Trophoblast cell (in vitro differentiated cells and primary cell): ENCODE measurements around the gene LDLRAD1.

ENCODE experiments used
- DNase-seq, 2 donors: peaks; one replicate each; pipeline ENCODE4 v3.0.0-alpha.2; 2016
- H2AFZ ChIP-seq: 2 replicates; pipeline ENCODE4 v1.6.1; 2013; ENCODE audit warnings: low read length, moderate library complexity, mild to moderate bottlenecking; ENCODE audit not compliant: insufficient read depth, poor library complexity
- H2AK5ac ChIP-seq: 2 replicates; pipeline ENCODE4 v1.6.1; 2013; ENCODE audit warnings: mild to moderate bottlenecking, low read length
- H2BK120ac ChIP-seq: 2 replicates; pipeline ENCODE4 v1.6.1; 2013; ENCODE audit warnings: low read length, mild to moderate bottlenecking, moderate library complexity; ENCODE audit not compliant: insufficient read depth, poor library complexity
- H2BK12ac ChIP-seq: 2 replicates; pipeline ENCODE4 v1.6.1; 2013; ENCODE audit warnings: mild to moderate bottlenecking, low read length, moderate library complexity
- H2BK5ac ChIP-seq: 2 replicates; pipeline ENCODE4 v1.6.1; 2013; ENCODE audit warnings: low read length, low read depth, moderate library complexity, mild to moderate bottlenecking; ENCODE audit not compliant: poor library complexity
- H3K14ac ChIP-seq: 2 replicates; pipeline ENCODE4 v1.6.1; 2013; ENCODE audit warnings: mild to moderate bottlenecking, low read length
- H3K18ac ChIP-seq: 2 replicates; pipeline ENCODE4 v1.6.1; 2013; ENCODE audit warnings: mild to moderate bottlenecking, low read length
- H3K23ac ChIP-seq: 2 replicates; pipeline ENCODE4 v1.6.1; 2013; ENCODE audit warnings: low read length
- H3K27ac ChIP-seq: 2 replicates; pipeline ENCODE4 v1.5.1; 2013; ENCODE audit warnings: low read depth, mild to moderate bottlenecking, inconsistent platforms, low read length, moderate library complexity
- H3K27me3 ChIP-seq: 2 replicates; pipeline ENCODE4 v1.6.1; 2013; ENCODE audit warnings: inconsistent platforms, mild to moderate bottlenecking, low read length, moderate library complexity; ENCODE audit not compliant: insufficient read depth
- H3K36me3 ChIP-seq, 2 experiments: 1 replicate in 1 of 2; 2 replicates in 1 of 2; pipeline ENCODE4 v1.6.1; 2013; ENCODE audit warnings: low read length in 2 of 2, mild to moderate bottlenecking in 2 of 2, moderate library complexity in 1 of 2; ENCODE audit not compliant: insufficient read depth in 2 of 2, control insufficient read depth in 1 of 2
- H3K4ac ChIP-seq: 2 replicates; pipeline ENCODE4 v1.6.1; 2013; ENCODE audit warnings: low read depth, mild to moderate bottlenecking, low read length, moderate library complexity
- H3K4me1 ChIP-seq, 2 experiments: 1 replicate in 1 of 2; 2 replicates in 1 of 2; pipeline ENCODE4 v1.6.1; 2013; ENCODE audit warnings: low read length in 2 of 2, mild to moderate bottlenecking in 2 of 2, moderate library complexity in 1 of 2; ENCODE audit not compliant: insufficient read depth in 2 of 2, control insufficient read depth in 1 of 2
- H3K4me2 ChIP-seq: 2 replicates; pipeline ENCODE4 v1.6.1; 2013; ENCODE audit warnings: inconsistent platforms, mild to moderate bottlenecking, low read length, moderate library complexity
- H3K4me3 ChIP-seq: 2 replicates; pipeline ENCODE4 v1.5.1; 2013; ENCODE audit warnings: mild to moderate bottlenecking, low read depth, low read length, inconsistent platforms
- H3K79me1 ChIP-seq: one replicate; pipeline ENCODE4 v1.6.1; 2013; ENCODE audit warnings: low read length
- H3K79me2 ChIP-seq: 2 replicates; pipeline ENCODE4 v1.6.1; 2013; ENCODE audit warnings: low read length, mild to moderate bottlenecking; ENCODE audit not compliant: control insufficient read depth, insufficient read depth, poor library complexity
- H3K9ac ChIP-seq: 2 replicates; pipeline ENCODE4 v1.6.1; 2013; ENCODE audit warnings: mild to moderate bottlenecking, low read length
- H3K9me3 ChIP-seq: 2 replicates; pipeline ENCODE4 v1.6.1; 2013; ENCODE audit warnings: low read depth, mild to moderate bottlenecking, control low read depth, inconsistent platforms, low read length; ENCODE audit not compliant: insufficient read depth
- H4K12ac ChIP-seq: 2 replicates; pipeline ENCODE4 v1.6.1; 2013; ENCODE audit warnings: low read depth, mild to moderate bottlenecking, low read length, moderate library complexity
- H4K8ac ChIP-seq: 2 replicates; pipeline ENCODE4 v1.6.1; 2013; ENCODE audit warnings: low read depth, mild to moderate bottlenecking, low read length, moderate library complexity
- H4K91ac ChIP-seq: one replicate; pipeline ENCODE4 v1.6.1; 2013; ENCODE audit warnings: low read depth, mild to moderate bottlenecking, low read length, moderate library complexity
- WGBS: extraction: QIAGEN DNeasy Blood & Tissue Kit; methylation state at CpG from one replicate; pipeline ENCODE4 v1.1.7; 2013; ENCODE audit warnings: missing lambda C conversion rate; ENCODE audit not compliant: insufficient read length, insufficient coverage; ENCODE audit errors: extremely low coverage; 5-methylcytosine and 5-hydroxymethylcytosine counted together

The LDLRAD1 gene

GRCh38 chr1:53982034-53982762 is 35.8 kb downstream of the LDLRAD1 start:
- H2AFZ ChIP-seq: peak overlapping the region; percentile 67
- H3K79me2 ChIP-seq: peaks cover 3% of the 10 kb centered on the region
- peak overlapping the region; percentile 47 for H4K8ac ChIP-seq
- no peak for DNase-seq
- peak overlapping the region; percentile 38 for H2BK120ac ChIP-seq
- no peaks in the 10 kb centered on the region for H3K27me3 ChIP-seq
- no peak overlapping the region for H3K4ac ChIP-seq
- H3K14ac ChIP-seq: no peak overlapping the region
- no peak overlapping the region for H3K27ac ChIP-seq
- no peak overlapping the region for H3K9ac ChIP-seq
- no peak overlapping the region for H3K23ac ChIP-seq
- H3K4me3 ChIP-seq: no peak overlapping the region
- H4K91ac ChIP-seq: peak overlapping the region; percentile 21
- no peak overlapping the region for H2BK12ac ChIP-seq
- peaks cover 5% of the 10 kb centered on the region for H3K79me1 ChIP-seq
- H2AK5ac ChIP-seq: no peak overlapping the region
- H3K4me1 ChIP-seq: peaks cover 5 to 9% of the 10 kb centered on the region in 2 experiments
- H3K9me3 ChIP-seq: no peaks in the 10 kb centered on the region
- peak overlapping the region; percentile 6 for H4K12ac ChIP-seq
- no CpG with 5 or more reads among the region's 20 CpGs for WGBS
- no peak overlapping the region for H2BK5ac ChIP-seq
- peak overlapping the region; percentile 42 for H3K4me2 ChIP-seq
- H3K18ac ChIP-seq: no peak overlapping the region
- no peaks in the 10 kb centered on the region for H3K36me3 ChIP-seq

- no peak overlapping the region for H3K9ac ChIP-seq
- H3K27me3 ChIP-seq: no peaks in the 10 kb centered on the region
Observed at GRCh38 chr1:53981220-53981619, 36.8 kb downstream of the LDLRAD1 start.

GRCh38 chr1:53979712-53980450 is 38.1 kb downstream of the LDLRAD1 start:
- Histone ChIP-seq H3K4ac (no peak overlapping the region), H3K18ac (no peak overlapping the region), H4K12ac (no peak overlapping the region), H2BK120ac (no peak overlapping the region), H3K9ac (no peak overlapping the region), H3K14ac (no peak overlapping the region), H3K79me1 (peaks cover 5% of the 10 kb centered on the region), H2BK5ac (no peak overlapping the region), H2AK5ac (no peak overlapping the region), H3K4me2 (no peak overlapping the region), H3K79me2 (peaks cover 3% of the 10 kb centered on the region), H3K4me1 (peaks cover 5 to 9% of the 10 kb centered on the region in 2 experiments), H4K91ac (no peak overlapping the region), H2BK12ac (no peak overlapping the region), H3K23ac (no peak overlapping the region), H4K8ac (no peak overlapping the region), H3K27ac (no peak overlapping the region), H3K36me3 (no peaks in the 10 kb centered on the region), H3K9me3 (no peaks in the 10 kb centered on the region), H2AFZ (no peak overlapping the region), H3K4me3 (no peak overlapping the region), H3K27me3 (no peaks in the 10 kb centered on the region)
- DNase-seq: no peak
- whole genome bisulfite sequencing: no CpG with 5 or more reads among the region's 13 CpGs

More at GRCh38 chr1:53981220-53981619, 36.8 kb downstream of the LDLRAD1 start:
- Histone ChIP-seq H3K4me2 (no peak overlapping the region), H2BK120ac (no peak overlapping the region), H2AK5ac (no peak overlapping the region), H3K23ac (no peak overlapping the region), H4K91ac (no peak overlapping the region), H3K4me3 (no peak overlapping the region), H2AFZ (no peak overlapping the region), H3K9me3 (no peaks in the 10 kb centered on the region), H3K36me3 (no peaks in the 10 kb centered on the region), H2BK5ac (no peak overlapping the region), H3K18ac (no peak overlapping the region), H2BK12ac (no peak overlapping the region), H3K79me2 (peaks cover 3% of the 10 kb centered on the region), H3K14ac (no peak overlapping the region), H3K79me1 (peaks cover 5% of the 10 kb centered on the region), H3K4ac (no peak overlapping the region), H3K27ac (no peak overlapping the region), H4K12ac (no peak overlapping the region), H3K4me1 (peaks cover 5 to 9% of the 10 kb centered on the region in 2 experiments), H4K8ac (no peak overlapping the region)
- DNase-seq: no peak
- WGBS: no CpG with 5 or more reads among the region's 6 CpGs

- no peak for DNase-seq
- Histone ChIP-seq H3K4me2 (no peak overlapping the region), H4K8ac (no peak overlapping the region), H3K9me3 (no peaks in the 10 kb centered on the region), H2AFZ (no peak overlapping the region), H3K9ac (no peak overlapping the region), H3K36me3 (peaks cover 2 to 4% of the 10 kb centered on the region in 2 experiments), H2AK5ac (no peak overlapping the region), H3K4ac (no peak overlapping the region), H3K23ac (no peak overlapping the region), H3K79me2 (no peaks in the 10 kb centered on the region), H2BK12ac (no peak overlapping the region), H3K18ac (no peak overlapping the region), H3K14ac (no peak overlapping the region), H3K4me1 (no peaks in the 10 kb centered on the region), H2BK5ac (no peak overlapping the region), H4K12ac (no peak overlapping the region), H3K27ac (no peak overlapping the region), H2BK120ac (no peak overlapping the region), H3K27me3 (no peaks in the 10 kb centered on the region), H3K4me3 (no peak overlapping the region), H4K91ac (no peak overlapping the region), H3K79me1 (no peaks in the 10 kb centered on the region)
- WGBS: no CpG with 5 or more reads among the region's 7 CpGs
Observed at GRCh38 chr1:53975861-53976260, 42.1 kb downstream of the LDLRAD1 start.
